ENCODE measurements around the gene SATB2.

SATB2 gene

GRCh38 chr2:199470361-199470671 is 12.6 kb upstream of the SATB2 start:
- no peak for TF ChIP-seq GATA2 (IDR thresholded peaks at IDR 0.05; ENCODE audit: low read depth, low read length)
- no peak for TF ChIP-seq GATA3 (IDR thresholded peaks at IDR 0.05; ENCODE audit: low read depth, low read length)

DNA sequence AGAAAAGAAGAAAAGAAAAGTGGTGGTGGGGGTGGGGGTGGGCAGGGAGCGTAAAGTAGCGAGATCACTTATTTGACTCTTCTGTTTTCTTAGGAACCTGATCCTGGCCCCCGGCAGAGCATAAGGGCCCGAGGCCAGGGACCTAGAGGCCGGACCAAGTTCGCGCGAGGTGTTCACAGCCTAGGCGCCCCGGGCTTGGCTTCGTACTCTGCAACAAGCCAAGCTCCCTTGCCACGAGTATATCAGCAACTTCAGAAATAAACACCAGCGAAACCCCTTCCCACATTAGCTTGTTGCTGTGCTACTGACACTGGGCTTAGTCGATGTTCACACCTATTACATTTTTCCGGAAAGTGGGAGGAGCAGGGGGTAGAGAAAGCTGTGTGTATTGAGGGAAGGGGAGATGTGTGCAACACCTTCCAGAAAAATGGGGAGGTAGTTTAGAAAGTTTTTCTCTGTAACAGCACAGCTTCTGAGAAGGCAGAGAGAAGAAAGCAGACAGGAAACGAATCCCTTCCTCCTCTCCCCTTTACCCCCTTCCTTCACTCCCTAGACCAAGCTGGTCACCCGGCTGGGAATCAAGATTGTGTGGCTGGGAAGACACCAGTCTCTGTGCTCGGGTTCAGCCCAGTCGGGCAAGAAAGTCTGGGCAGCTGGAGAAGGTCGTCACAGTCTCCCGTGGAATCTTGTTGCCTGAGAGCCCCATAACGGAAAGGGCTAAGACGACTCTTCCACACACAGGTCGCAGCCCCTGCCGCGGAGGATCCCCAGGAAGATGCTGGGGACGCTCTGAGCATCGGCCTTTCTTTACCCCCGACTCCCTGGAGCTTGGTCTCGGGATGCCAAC is 12.0 kb upstream of the SATB2 start:
- TF ChIP-seq GATA3 (IDR thresholded peaks at IDR 0.05; ENCODE audit: low read depth, low read length) (no peak), GATA2 (IDR thresholded peaks at IDR 0.05; ENCODE audit: low read depth, low read length) (no peak)

- TF ChIP-seq GATA2 (IDR thresholded peaks at IDR 0.05; ENCODE audit: low read depth, low read length) (no peak), GATA3 (IDR thresholded peaks at IDR 0.05; ENCODE audit: low read depth, low read length) (no peak)
Observed at GRCh38 chr2:199468561-199469513, 11.1 kb upstream of the SATB2 start.

DNA sequence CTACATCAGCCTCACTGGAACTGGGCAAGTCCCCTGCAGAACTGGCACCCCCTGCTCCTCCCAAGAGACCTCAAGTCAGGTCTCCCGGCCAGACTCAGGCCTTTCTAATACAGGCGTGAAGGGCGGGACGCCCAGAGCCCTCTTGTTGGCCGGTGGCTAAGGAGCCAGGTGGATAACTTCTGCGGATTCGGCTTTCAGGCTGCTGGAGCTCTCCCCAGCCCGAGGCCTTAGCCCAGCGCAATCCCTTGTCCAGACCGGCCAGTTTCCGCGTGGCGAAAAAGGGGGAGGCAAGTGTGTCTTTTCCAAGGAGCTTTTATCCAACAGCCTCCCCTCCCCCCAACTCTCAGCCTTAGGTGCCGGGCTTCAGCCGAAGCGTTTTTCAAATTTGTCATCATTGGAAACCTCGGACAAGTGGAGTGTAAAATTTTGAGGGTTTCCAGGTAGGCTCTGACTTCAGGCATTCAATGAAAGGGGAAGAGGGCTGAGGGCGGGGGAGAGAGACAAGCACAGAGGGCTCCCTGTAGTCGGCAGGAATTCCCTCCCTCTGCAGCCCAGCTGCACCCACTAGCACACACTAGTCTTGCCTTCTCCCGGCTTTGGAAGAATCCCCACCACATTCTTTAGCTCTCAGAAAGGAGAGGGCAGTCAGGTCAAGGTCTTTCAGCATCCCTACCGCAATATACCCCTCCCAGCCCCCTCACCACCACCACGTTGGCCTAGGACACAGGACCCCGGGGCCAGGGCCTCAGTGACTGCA is 9.5 kb upstream of the SATB2 start:
- TF ChIP-seq GATA2 (IDR thresholded peaks at IDR 0.05; ENCODE audit: low read depth, low read length) (no peak), GATA3 (IDR thresholded peaks at IDR 0.05; ENCODE audit: low read depth, low read length) (no peak)

DNA sequence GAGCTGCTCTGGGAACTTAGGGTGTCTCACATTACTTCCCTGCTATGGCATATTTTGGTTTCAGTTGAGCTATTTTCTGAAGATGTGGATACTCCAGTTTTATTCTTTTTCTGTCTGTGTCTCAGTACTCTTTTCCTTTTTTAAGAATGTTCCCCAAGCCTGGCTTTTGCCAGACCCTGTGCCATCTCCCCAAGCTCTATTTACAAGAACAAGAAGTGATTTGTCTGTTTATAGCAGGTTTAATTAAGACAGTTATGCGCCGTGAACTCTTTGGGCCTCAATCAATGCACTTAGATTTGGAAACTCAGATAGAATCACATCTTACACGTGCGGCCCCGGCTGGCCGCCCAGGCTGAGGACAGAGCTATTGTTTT is 8.9 kb upstream of the SATB2 start:
- TF ChIP-seq GATA3 (IDR thresholded peaks at IDR 0.05; ENCODE audit: low read depth, low read length) (no peak), GATA2 (IDR thresholded peaks at IDR 0.05; ENCODE audit: low read depth, low read length) (no peak)

GRCh38 chr2:199465988-199466691 is 8.4 kb upstream of the SATB2 start:
- TF ChIP-seq GATA3 (IDR thresholded peaks at IDR 0.05; ENCODE audit: low read depth, low read length) = no peak
- no peak for TF ChIP-seq GATA2 (IDR thresholded peaks at IDR 0.05; ENCODE audit: low read depth, low read length)

DNA sequence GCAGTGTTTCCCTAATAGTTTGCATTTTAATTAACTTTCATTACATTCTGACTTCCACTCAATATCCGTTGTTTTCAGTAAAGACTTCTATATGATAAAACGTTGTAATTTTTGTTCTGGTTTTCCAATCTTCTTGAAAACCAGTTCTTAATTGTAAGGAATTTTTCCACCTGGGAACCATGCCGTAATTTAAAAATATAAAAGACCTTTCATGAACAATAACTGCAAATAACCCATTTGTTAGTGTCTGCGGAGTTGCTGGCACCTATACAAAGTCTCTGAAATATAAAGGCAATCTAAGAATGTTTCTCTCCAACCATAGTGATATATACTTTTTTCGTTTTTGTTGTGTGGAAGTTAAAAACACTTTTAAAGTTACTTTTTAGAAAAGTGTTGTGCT is 7.7 kb upstream of the SATB2 start:
- TF ChIP-seq GATA2 (IDR thresholded peaks at IDR 0.05; ENCODE audit: low read depth, low read length) = no peak
- TF ChIP-seq GATA3 (IDR thresholded peaks at IDR 0.05; ENCODE audit: low read depth, low read length) = no peak

DNA sequence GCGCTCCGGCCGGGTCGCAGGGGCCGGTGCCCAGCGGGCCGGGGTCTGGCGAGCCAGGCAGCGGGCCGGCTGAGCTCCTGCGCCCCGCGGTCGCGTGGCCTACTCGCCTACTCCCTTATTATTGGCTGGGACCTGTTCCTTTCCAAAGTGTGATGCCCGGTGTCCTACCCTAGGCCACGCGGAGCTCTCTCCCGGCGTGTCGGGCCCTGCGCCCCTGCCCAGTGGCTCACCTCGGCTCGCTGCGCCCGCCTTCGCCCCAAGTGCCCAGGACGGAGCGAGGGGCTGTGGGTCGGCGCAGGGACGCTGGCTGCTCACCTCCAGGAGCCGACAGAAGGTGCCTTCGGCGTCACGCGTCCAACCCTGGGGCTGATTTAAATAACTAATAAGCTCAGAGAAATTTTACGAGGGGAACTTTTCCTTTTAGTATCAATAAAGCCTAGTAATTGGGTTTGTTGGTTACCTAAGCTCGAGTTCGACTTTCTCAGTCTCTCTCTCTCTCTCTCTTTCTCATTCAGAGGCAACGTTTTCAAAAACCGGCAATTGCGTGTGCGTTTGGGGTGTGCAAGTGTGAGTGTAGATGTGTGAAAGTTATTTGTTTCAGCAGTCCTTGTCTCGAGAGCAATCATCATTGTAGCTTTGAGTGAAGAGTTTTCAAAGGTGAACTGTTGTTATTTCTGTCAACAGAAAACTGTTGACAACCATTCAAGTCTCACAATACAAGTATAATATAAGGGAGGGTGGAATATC is 7.0 kb upstream of the SATB2 start:
- TF ChIP-seq GATA2 (IDR thresholded peaks at IDR 0.05; ENCODE audit: low read depth, low read length) (no peak), GATA3 (IDR thresholded peaks at IDR 0.05; ENCODE audit: low read depth, low read length) (no peak)

DNA sequence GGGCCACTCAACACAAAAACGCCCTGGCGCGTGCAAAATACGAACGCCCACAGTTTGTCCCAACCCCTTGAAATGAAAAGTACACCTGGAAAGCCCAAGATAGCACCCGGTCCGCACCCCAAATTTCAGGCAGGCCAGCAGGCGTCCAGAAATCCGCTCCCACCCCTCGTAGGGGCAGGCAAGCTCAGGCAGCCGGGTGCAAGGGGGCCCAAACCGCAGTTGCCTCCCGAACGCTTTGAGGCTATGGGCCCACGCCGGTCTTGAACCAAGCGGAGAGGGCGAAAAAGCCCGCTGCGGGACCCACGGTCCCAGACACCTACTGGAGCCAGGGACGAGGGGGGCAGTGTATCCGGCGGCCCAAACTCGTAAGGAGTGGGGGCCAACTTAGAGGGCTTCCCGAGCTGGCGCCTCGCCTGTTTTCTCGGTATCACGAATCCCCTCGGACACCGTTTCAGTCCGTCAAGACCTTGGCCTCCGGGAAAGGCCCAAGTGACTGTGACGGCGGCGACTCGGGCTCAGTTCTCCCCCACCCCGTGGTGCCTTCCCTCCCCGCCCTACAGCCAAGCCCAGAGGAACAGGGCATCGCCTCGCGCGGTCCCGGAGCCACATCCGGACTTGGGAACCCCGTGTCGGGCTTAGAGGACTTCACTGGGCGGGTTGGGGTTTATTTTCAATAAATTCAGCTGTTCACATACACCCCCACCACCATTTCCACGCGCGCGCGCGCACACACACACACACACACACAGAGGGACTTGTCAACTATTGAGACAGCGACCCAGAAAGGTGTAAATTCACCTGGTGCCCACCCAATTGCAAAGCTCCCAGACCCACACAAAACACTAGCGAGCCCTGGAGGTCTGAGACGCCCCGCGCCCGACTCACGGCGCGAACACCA is 6.2 kb upstream of the SATB2 start:
- TF ChIP-seq GATA2 (IDR thresholded peaks at IDR 0.05; ENCODE audit: low read depth, low read length) = no peak
- TF ChIP-seq GATA3 (IDR thresholded peaks at IDR 0.05; ENCODE audit: low read depth, low read length) = no peak

- TF ChIP-seq GATA2 (IDR thresholded peaks at IDR 0.05; ENCODE audit: low read depth, low read length) (no peak), GATA3 (IDR thresholded peaks at IDR 0.05; ENCODE audit: low read depth, low read length) (no peak)
Observed at GRCh38 chr2:199462956-199463692, 5.4 kb upstream of the SATB2 start.

- no peak for TF ChIP-seq GATA3 (IDR thresholded peaks at IDR 0.05; ENCODE audit: low read depth, low read length)
- no peak for TF ChIP-seq GATA2 (IDR thresholded peaks at IDR 0.05; ENCODE audit: low read depth, low read length)
Observed at GRCh38 chr2:199462347-199462955, 4.7 kb upstream of the SATB2 start.

Measured in SH-SY5Y (cell line).